ENCODE data around the gene NDUFA9. TPM values are rescaled to one million over a fixed set of nuclear protein-coding genes. Genes with fewer than 3 reads are reported as not detected.

NDUFA9 gene
- total RNA-seq (2014; rRNA removed; shearing (Covaris generic)), result 174 and 189 TPM in 2 replicates
- 103 and 122 TPM in 2 replicates for polyA plus RNA-seq (2015; cell fraction: cytosol; rRNA removed)
- polyA plus RNA-seq (2015; cell fraction: nucleus; rRNA removed), result 175 and 216 TPM in 2 replicates

DNA sequence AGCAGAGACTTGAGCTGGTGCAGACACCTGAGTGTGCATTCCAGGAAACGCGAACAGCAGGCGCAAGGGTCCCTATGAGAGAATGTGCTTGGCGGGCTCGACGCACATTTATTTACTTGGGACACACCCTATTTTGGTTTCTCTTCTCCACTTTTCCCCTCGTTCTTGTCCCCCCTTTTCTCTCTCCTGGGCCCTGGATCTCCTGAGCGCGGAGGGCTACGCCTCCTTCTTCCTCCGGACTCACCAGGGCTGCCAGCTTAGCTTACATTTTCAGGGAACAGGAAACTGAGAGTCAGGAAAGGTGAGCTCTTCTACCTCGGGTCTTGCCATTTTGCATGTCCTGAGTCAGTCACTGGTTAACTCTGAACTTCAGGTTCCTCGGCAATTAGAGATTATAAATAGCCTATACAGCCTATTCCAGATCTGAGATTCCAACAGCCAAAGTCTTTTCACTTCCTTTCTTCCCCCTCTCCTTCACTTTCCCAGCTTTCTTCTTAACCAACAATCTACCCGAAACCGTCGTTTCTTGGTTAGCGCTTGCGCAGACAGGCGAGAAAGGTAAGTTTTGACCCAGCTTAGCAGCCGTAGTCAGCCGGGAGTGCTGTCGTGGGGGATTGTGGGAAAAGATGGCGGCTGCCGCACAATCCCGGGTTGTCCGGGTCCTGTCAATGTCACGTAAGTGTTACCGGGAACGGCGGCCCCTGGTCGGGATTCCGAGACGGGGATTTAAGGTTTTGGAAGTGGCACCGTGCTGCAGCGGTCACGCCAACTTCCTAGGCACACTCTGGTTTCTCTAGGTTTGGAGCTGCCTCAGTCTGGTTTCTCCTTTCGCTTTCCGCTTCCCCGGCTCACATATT lies at the start of gene NDUFA9, which contains the start of gene AKAP3:
NDUFA9 (plus strand) TSS at position 614 of the 857 bp plus-strand sequence; CDS start at position 627, 13 bp downstream.
AKAP3 (minus strand) TSS at position 551 of the 857 bp plus-strand sequence. CDS start 10,855 bp downstream, outside the sequence.
- peak; percentile 87 for DNase-seq (ENCODE audit: low read depth, low spot score)
- in situ Hi-C loops (cut with HindIII; ENCODE audit: low pct_unique_long_range_greater_than_20kb, low sequenced_read_pairs), result no loop called here

DNA sequence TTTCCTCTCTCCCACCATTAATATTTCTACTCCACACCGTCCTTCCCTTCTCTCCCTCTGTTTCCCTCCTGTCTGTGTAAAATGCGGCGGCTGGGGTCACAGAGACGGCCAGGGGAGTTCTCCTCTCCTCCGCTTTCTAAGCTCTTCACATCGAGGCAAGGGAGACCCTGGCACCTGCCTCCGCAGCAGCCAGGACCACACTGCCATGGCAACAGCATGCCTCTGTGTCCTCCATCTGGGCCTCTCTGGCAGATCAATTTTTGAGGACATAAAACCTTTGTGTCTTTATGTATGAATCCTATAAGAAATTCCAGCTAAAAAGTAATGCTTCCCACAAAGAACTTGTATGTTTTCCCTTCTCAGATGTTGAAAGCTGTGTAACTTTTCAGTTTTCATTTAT lies 45.5 kb upstream of the NDUFA9 start:
- DNase-seq (ENCODE audit: low read depth, low spot score), result no peak
- in situ Hi-C loops (cut with HindIII; ENCODE audit: low pct_unique_long_range_greater_than_20kb, low sequenced_read_pairs), result no loop called here

DNA sequence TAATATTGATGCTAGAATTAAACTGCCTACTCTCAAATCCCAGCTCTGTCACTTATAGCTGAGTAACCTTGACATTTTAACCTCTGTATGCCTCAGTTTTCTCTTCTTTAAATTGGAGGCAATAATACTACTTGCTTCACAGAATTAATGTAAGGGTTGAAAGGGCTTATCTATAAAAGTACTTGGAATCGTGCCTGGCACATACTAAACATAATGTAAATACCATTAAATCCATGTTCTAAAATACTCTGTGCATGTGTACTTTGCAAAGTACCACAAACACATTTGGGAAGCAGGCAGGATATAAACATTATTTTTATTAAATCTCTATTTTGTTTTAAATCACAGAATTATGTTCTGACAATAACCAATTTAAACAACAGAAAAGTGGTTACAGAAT lies 45.0 kb upstream of the NDUFA9 start:
- in situ Hi-C loops (cut with HindIII; ENCODE audit: low pct_unique_long_range_greater_than_20kb, low sequenced_read_pairs), result no loop called here
- no peak for DNase-seq (ENCODE audit: low read depth, low spot score)

DNA sequence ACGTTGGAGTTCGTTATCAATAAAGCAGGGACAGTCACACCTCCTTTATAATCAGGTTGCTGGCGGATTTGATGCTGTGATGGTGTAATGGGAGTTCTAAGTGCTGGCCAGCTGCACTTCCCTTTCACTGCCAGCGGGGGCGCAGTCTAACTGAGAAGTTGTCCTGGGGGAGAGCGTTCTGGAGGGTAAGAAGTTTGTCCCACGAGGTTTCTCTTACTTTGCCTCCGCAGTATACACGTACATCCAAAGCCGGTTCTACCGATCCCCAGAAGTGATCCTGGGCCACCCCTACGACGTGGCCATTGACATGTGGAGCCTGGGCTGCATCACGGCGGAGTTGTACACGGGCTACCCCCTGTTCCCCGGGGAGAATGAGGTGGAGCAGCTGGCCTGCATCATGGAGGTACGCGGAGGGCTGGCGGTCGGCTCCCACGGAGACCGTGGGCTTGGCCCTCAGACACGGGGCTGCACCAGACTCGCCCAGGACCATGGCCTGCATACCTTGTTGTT lies 44.2 kb upstream of the NDUFA9 start:
- DNase-seq (ENCODE audit: low read depth, low spot score), result peak; percentile 91
- in situ Hi-C loops (cut with HindIII; ENCODE audit: low pct_unique_long_range_greater_than_20kb, low sequenced_read_pairs), result no loop called here

DNA sequence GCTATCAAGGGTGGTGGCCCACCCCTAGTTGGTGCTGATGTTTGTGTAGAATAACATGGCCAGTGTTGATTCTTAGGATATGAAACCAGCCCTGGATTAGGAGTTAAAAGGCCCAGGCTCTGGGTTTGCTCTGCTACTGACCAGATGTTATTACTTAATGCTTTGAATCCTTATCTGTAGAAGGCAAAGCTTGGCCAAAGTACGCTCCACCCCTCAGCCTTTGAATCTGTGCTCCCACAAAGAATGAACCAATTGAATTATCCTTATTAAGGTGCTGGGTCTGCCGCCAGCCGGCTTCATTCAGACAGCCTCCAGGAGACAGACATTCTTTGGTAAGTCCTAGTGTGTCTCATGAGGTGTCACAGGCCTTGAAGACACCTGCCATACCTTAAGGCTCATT lies 41.9 kb upstream of the NDUFA9 start:
- DNase-seq (ENCODE audit: low read depth, low spot score), result no peak
- in situ Hi-C loops (cut with HindIII; ENCODE audit: low pct_unique_long_range_greater_than_20kb, low sequenced_read_pairs), result no loop called here

DNA sequence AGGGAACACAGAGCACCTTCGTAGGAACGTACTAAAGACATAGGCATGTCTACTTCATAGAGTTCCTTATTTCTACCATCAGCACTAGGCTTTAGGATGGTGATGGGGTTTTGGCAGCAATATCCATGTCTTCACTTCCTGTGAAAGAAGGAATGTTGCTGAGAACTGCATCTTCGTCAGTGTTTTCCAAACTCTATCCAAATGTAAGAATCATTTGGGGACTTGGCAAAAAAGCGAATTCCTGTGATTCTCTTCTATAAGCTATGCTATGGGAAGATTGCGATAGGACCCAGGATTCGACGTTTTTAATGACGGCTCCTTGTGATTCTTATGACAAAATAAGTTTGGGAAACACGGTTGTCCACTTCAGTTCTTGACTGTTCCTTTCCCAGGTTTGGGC lies 39.8 kb upstream of the NDUFA9 start:
- DNase-seq (ENCODE audit: low read depth, low spot score), result no peak
- in situ Hi-C loops (cut with HindIII; ENCODE audit: low pct_unique_long_range_greater_than_20kb, low sequenced_read_pairs), result no loop called here

DNA sequence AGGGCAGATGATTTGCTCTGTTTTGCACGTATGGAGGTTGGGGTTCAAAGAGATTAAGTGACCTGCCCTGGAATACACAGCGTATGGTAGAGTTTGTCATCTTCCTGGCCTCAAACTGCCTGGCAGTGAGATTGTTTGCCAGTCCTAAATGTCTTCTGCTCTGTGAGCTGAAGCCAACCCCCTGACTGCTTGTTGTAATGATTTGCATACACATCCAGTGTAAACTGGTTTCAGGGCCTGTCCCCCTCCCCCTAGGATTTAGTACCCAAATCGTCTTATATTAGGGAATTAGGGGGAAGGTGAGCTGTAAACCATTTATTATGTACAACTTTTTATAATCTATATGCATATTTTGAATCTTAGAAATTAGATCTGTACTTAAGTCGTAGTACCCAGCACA lies 38.4 kb upstream of the NDUFA9 start:
- in situ Hi-C loops (cut with HindIII; ENCODE audit: low pct_unique_long_range_greater_than_20kb, low sequenced_read_pairs), result no loop called here
- DNase-seq (ENCODE audit: low read depth, low spot score), result no peak

DNA sequence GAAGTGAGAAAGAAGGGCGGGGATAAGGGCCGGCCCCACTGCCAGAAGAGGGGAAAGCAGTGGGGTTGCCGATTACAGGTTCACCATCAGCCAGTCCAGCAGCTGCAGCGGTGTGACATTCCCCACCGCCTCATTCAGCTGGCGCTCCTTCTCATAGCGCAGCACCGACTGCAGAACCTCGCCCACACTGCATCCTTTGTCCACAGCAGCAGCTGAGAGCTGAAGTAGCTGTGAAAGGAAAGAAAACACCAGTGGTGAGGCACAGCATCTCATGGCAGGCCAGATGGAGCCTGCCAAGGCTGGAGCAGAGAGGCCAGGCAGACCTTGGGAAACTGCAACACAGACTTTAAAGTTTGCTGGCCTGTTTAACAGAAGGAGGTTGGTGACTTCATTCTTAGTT lies 33.2 kb upstream of the NDUFA9 start:
- in situ Hi-C loops (cut with HindIII; ENCODE audit: low pct_unique_long_range_greater_than_20kb, low sequenced_read_pairs), result no loop called here
- DNase-seq (ENCODE audit: low read depth, low spot score), result no peak

DNA sequence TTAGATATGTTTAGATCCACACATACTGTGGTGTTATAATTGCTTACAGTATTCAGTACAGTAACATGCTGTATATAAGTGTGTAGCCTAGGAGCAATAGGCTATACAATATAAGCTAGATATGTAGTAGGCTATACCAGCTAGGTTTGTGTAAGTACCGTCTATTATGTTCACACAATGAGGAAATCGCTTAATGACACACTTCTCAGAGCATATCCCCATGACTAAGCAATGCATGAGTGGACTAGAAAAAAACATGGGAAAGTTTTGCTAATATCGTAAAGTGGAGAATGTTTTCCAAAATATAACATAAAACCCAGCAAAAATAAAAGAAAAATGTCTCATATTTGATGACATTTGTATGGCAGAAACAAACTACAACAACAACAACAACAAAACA lies 27.4 kb upstream of the NDUFA9 start:
- in situ Hi-C loops (cut with HindIII; ENCODE audit: low pct_unique_long_range_greater_than_20kb, low sequenced_read_pairs), result no loop called here
- no peak for DNase-seq (ENCODE audit: low read depth, low spot score)

DNA sequence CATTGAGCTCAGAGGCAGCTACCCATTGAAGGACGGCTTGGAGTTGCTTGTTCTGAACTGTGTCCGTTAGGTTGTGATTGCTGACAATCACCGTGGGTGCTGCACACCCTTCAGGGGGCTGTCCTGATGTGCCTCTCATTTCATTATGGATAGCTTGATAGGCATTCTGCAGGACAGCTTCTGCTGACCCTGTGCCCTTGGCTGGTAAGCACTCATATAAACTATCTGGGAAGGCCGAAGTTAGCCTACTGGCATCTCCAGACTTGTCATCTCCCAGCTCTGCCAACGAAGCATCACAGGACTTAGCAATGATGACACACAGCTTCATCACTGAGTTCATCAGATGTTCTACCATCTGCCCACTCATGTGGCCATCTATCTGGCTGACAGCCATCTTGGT lies 22.4 kb upstream of the NDUFA9 start:
- no peak for DNase-seq (ENCODE audit: low read depth, low spot score)
- in situ Hi-C loops (cut with HindIII; ENCODE audit: low pct_unique_long_range_greater_than_20kb, low sequenced_read_pairs), result no loop called here

DNA sequence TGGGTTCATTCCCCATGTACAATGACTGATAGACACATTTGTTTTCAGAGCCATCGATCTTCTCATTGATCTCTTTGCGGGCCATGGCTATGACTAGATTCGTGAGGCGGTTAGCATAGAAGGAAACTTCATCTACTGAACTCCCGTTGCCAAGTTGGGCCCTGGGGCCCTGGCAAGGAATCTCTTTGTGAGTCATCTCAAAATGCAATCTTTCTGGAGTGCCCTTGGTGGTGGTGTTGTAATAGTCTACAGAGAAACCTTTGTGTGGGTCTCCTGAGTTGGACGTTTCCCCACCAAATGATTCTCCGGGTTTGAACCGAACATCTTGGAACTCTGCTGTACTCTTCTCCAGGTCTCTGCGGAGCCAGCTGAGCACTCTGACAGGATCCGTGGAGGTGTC lies 20.5 kb upstream of the NDUFA9 start:
- in situ Hi-C loops (cut with HindIII; ENCODE audit: low pct_unique_long_range_greater_than_20kb, low sequenced_read_pairs), result no loop called here
- DNase-seq (ENCODE audit: low read depth, low spot score), result peak; percentile 86

DNA sequence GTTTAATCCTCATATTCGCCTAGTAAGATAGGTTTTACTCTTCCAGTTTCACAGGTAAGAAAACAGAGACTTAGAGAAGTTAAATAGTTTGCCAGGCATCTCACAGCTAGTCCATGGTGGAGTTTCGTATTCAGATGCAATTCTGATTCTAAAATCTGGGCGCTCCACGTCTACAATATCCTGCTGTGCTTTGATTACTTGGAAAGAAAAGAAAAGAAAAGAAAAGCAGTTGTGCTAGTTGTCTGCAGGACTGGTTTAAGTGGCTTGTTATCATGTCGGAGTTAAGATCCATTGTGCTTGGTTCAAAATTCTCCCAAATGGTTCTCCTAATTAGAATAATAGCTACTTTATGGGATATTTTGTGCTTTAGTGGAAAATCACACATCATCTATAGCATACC lies 18.7 kb upstream of the NDUFA9 start:
- in situ Hi-C loops (cut with HindIII; ENCODE audit: low pct_unique_long_range_greater_than_20kb, low sequenced_read_pairs), result no loop called here
- no peak for DNase-seq (ENCODE audit: low read depth, low spot score)

DNA sequence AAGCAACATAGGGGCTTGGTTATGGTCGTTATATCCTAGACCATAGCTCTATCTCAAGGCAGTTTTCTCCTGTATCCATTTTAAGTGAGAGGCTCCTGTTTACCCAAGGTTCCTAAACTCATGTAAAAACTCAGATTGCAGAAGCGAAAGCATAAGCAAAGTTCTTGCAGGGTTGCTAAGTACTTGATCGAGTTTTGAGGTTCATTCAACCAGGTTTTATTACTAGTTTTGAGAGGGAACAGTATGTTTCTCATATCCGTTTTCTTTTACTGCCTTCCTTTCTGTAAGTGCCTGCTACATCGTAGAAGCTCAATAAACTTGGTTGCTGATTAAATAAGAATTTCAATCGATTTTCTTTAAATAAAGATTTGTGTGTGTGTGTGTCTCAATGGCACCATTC lies 5.2 kb upstream of the NDUFA9 start:
- no peak for DNase-seq (ENCODE audit: low read depth, low spot score)
- in situ Hi-C loops (cut with HindIII; ENCODE audit: low pct_unique_long_range_greater_than_20kb, low sequenced_read_pairs), result no loop called here

DNA sequence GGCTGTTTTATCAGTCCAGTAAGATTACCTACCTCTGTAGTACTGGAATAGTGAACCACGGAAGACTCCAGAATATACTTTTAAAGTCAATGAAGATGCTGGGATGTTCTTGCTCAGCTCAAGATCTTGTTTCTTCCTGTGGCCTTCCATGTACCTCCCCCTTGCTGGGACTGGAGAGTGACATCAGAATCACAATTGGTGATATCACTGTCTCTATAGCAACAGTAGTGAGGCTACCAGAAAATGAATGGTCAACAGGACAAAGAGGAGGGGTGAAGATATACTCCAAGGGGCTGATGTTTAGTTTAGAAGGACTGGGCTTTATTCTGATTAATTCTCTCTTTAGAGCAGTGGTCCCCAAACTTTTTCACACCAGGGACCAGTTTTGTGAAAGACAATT lies 3.9 kb upstream of the NDUFA9 start:
- DNase-seq (ENCODE audit: low read depth, low spot score), result no peak
- in situ Hi-C loops (cut with HindIII; ENCODE audit: low pct_unique_long_range_greater_than_20kb, low sequenced_read_pairs), result no loop called here

DNA sequence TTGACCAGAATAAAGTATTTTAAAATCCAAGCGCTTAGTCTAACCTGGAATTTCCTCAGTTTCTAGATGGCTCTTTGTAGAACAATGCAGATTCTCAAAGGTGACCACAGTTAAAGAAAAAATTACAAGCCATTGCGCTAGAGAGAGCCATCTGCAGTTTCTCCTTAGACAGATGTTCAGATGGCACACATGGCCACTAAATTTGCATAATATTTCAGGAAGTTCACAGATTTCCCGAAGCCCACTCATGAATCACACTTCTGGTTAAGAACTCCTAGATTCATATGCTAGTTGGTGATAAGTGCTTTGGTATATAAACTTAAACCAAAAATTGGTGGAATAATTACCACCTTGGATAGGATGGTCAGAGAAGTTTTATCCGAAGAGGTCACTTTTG lies 812 bp upstream of the NDUFA9 start:
- DNase-seq (ENCODE audit: low read depth, low spot score), result no peak
- in situ Hi-C loops (cut with HindIII; ENCODE audit: low pct_unique_long_range_greater_than_20kb, low sequenced_read_pairs), result no loop called here

DNA sequence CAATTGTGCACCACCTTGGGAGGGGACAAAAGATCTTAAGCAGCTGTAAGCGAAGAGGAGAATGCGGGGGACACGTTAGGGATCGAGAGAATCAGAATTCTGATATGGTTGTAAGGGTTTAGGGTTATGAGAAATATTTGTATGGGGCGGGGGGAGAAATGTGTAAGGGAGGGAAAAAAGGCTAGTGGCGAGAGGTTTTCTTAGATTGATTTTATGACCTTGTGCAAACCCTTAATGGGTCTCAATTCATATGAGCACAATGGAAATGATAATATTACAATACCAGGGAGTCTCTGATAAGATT lies 396 bp downstream of the NDUFA9 start:
- in situ Hi-C loops (cut with HindIII; ENCODE audit: low pct_unique_long_range_greater_than_20kb, low sequenced_read_pairs), result no loop called here
- DNase-seq (ENCODE audit: low read depth, low spot score), result no peak

DNA sequence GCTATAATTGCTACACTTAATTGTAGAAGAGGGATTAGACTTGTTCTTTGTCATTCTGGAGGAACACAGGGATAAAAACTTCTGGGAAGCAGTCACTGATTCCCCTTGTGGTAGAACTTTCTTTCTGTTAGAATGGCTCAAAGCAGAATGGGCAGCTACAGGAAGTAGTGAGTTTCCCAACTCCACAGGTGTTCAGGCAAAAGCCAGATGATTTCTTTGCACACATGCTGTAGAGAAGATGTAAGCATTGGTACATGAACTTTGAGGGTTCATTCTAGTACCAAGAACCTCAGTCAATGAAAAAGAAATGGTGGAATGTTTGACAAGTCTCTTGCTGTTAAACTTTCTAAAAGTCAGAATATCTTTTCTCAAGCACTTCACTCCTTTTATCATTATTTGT lies 4.3 kb downstream of the NDUFA9 start:
- in situ Hi-C loops (cut with HindIII; ENCODE audit: low pct_unique_long_range_greater_than_20kb, low sequenced_read_pairs), result no loop called here
- no peak for DNase-seq (ENCODE audit: low read depth, low spot score)

DNA sequence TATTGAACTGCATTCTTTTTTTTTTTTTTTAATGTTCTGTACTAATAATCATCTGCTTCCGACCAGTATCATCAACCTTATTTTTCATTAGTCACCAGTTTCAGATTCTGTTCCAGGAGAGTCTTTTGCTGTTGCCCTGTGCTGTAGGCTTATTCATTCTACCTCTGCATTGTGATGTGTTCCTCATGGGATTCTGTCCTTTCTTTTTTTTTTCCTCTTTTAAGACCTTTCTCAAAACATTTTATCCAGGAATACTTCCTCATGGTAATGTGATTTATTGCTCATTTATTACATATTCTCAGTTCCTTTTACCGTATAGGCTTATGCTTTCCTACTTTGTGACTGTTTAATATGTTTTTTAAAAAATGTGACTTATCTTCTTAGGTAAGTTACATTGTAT lies 4.8 kb downstream of the NDUFA9 start:
- in situ Hi-C loops (cut with HindIII; ENCODE audit: low pct_unique_long_range_greater_than_20kb, low sequenced_read_pairs), result no loop called here
- DNase-seq (ENCODE audit: low read depth, low spot score), result no peak

DNA sequence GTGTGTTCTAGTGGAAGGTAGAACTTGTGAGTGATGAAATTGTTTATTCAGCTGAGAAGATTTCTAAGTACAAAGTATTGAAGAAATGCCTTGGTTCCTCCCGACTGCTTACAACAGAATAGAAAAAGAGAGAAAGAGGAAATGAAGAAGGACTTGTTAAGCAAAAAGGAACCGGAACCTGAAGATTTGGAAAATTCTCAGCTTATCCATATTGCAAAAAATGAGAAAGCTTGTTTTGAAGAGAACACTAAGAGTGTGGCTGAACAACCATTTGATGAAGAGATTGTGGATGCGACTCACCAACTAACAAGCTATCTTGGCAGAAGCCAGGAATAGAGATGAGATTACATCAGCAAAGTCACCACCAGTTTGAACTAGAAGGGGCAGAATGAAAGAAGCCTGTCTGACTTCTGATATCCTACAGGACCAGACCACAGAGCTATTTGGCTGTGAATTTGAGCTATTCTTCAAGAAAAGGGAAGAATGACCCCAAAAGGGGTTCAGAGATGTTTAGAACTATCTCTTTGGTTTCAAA lies 15.1 kb downstream of the NDUFA9 start:
- no peak for DNase-seq (ENCODE audit: low read depth, low spot score)
- in situ Hi-C loops (cut with HindIII; ENCODE audit: low pct_unique_long_range_greater_than_20kb, low sequenced_read_pairs), result no loop called here
